ENCODE measurements around the gene CCDC142.
A peak's percentile ranks its signal among the peaks of the same experiment; 100 is the strongest.

CCDC142 gene

GRCh38 chr2:74439803-74440377, 42.9 kb downstream of the CCDC142 start:
- peak overlapping the region; percentile 33 for H3K27ac ChIP-seq
- H3K27me3 ChIP-seq (replicated peaks), result no peaks in the 10 kb centered on the region
- no peak for DNase-seq
- no peak for TF ChIP-seq CTCF (IDR thresholded peaks at IDR 0.05; ENCODE audit: low read depth, low read length, missing control alignments)
- peak overlapping the region; percentile 66 for H3K4me3 ChIP-seq (ENCODE audit: low read depth, low read length)
- in situ Hi-C loops (cut with HindIII; ENCODE audit: low pct_ligation_motif_present, low sequenced_read_pairs), result no loop called here
- no peaks in the 10 kb centered on the region for H3K36me3 ChIP-seq (replicated peaks)

- in situ Hi-C loops (cut with HindIII; ENCODE audit: low pct_ligation_motif_present, low sequenced_read_pairs), result no loop called here
- H3K36me3 ChIP-seq (replicated peaks), result no peaks in the 10 kb centered on the region
- H3K27me3 ChIP-seq (replicated peaks), result no peaks in the 10 kb centered on the region
- H3K4me3 ChIP-seq (ENCODE audit: low read depth, low read length), result peak overlapping the region; percentile 66
- TF ChIP-seq CTCF (IDR thresholded peaks at IDR 0.05; ENCODE audit: low read depth, low read length, missing control alignments), result no peak
- no peak overlapping the region for H3K27ac ChIP-seq
- no peak for DNase-seq
Observed at GRCh38 chr2:74439373-74439772, 43.4 kb downstream of the CCDC142 start.

DNA sequence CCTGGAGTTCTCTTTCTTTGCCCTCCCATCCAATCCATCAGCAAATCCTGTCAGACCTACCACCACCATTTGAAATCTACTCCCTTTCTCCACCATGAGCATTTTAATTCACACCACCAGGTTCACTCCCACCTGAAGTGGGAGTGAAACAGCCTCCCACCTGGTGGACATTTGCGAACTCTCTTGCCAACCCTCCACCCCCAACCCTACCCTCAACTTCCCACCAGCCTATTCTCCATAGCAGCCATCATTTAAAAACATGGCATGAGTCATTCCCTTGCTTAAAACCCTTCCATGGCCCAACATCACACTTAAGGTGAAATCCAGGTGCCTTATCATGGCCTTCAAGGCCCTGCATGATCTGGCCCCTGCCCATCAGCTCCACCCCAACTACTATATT, 44.5 kb downstream of the CCDC142 start:
- H3K27me3 ChIP-seq (replicated peaks), result no peaks in the 10 kb centered on the region
- no peak for DNase-seq
- no peaks in the 10 kb centered on the region for H3K36me3 ChIP-seq (replicated peaks)
- no peak overlapping the region for H3K4me3 ChIP-seq (ENCODE audit: low read depth, low read length)
- no peak overlapping the region for H3K27ac ChIP-seq
- no peak for TF ChIP-seq CTCF (IDR thresholded peaks at IDR 0.05; ENCODE audit: low read depth, low read length, missing control alignments)
- in situ Hi-C loops (cut with HindIII; ENCODE audit: low pct_ligation_motif_present, low sequenced_read_pairs), result no loop called here

DNA sequence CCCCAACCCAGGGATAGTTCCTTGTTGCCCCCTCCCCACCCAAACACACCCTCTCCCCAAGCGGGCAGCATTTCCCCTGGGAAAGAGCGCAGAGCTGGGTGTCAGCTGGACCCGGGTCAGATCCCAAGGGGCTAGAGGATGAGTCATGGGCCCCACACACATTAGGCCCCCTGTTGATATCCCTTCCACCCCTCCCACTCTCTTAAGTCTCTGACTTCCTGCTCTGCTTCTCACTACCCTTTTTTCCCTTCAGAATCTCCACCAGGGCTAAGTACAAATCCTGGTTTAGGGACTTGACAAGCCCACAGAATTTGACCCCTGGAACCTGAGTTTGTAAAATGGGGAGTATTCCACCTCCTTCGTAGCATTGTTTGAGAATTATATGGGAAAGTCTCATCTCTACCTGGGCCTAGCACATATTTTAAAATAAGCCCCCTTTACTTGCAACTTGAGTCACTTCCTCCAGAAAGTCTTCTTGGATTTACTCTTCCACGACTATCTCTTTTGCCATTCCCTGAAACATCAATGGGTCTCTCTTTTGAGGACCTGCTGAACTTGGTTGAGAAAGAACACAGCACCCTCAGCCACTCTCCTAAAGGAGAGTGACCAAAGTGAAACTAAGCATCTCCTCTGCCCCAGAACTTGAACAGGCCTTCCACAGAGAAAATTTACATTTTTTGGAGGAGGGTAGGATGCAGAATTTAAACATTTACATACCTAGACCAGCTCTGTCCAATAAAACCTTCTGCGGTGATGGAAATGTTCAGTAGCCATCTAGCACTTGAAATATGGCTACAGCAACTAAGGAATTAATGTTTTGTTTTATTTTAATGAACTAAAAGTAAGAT, 45.7 kb downstream of the CCDC142 start:
- in situ Hi-C loops (cut with HindIII; ENCODE audit: low pct_ligation_motif_present, low sequenced_read_pairs), result no loop called here
- Histone ChIP-seq H3K36me3 (replicated peaks) (no peaks in the 10 kb centered on the region), H3K4me3 (ENCODE audit: low read depth, low read length) (no peak overlapping the region), H3K27ac (no peak overlapping the region), H3K27me3 (replicated peaks) (no peaks in the 10 kb centered on the region)
- TF ChIP-seq CTCF (IDR thresholded peaks at IDR 0.05; ENCODE audit: low read depth, low read length, missing control alignments), result no peak
- peak; percentile 48 for DNase-seq

GRCh38 chr2:74436111-74436805, 46.5 kb downstream of the CCDC142 start:
- no peak for DNase-seq
- Histone ChIP-seq H3K27ac (no peak overlapping the region), H3K27me3 (replicated peaks) (no peaks in the 10 kb centered on the region), H3K36me3 (replicated peaks) (peaks cover 2% of the 10 kb centered on the region), H3K4me3 (ENCODE audit: low read depth, low read length) (peak overlapping the region; percentile 15)
- no peak for TF ChIP-seq CTCF (IDR thresholded peaks at IDR 0.05; ENCODE audit: low read depth, low read length, missing control alignments)
- in situ Hi-C loops (cut with HindIII; ENCODE audit: low pct_ligation_motif_present, low sequenced_read_pairs), result no loop called here

Measured in brain microvascular endothelial cell (primary cell).